ENCODE measurements around the gene TIRAP.

Gene TIRAP

DNA sequence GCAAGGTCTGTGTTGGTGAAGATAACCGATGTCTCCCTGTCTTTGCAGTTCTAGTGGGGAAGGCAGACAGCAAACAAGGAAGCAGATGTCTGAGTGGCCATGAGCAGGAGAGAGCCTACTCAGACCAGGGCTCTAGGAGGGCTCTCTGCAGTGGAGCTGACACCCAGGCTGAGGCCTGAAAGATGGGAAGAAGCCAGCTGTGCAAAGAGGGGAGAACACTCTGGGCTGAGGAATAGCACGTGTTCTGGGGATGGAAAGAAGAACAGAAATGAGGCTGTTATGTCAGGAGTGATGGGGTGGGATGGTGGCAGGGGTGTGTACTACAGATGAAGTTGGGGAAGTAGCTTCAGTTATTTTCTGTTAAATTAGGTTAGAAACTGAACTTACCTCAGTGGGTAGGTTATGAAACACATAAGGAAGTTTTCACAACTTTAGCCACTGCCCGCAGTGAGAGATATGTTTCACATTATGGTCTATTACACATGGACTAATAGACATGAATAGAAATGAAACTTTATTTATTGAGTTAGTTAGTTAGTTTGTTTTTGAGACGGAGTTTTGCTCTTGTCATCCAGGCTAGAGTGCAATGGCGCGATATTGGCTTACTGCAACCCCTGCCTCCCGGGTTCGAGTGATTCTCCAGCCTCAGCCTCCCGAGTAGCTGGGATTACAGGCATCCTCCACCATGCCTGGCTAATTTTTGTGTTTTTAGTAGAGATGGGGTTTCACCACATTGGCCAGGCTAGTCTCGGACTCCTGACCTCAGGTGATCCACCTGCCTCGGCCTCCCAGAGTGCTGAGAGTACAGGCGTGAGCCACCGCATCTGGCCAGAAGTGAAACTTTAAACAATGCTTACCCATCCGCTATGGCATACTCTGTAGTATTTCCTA, 28.8 kb downstream of the TIRAP start:
- TF ChIP-seq CTCF (conservative IDR thresholded peaks at IDR 0.05) (no peak), ZFX (IDR thresholded peaks at IDR 0.05) (no peak)
- H3K27ac ChIP-seq, result no peak overlapping the region

- no peak overlapping the region for H3K27ac ChIP-seq
- TF ChIP-seq ZFX (IDR thresholded peaks at IDR 0.05), result no peak
- no peak for TF ChIP-seq CTCF (conservative IDR thresholded peaks at IDR 0.05)
These were observed 30.1 kb downstream of the TIRAP start for GRCh38 chr11:126312961-126313360.

GRCh38 chr11:126313826-126314225, 30.9 kb downstream of the TIRAP start:
- H3K27ac ChIP-seq, result no peak overlapping the region
- no peak for TF ChIP-seq CTCF (conservative IDR thresholded peaks at IDR 0.05)
- TF ChIP-seq ZFX (IDR thresholded peaks at IDR 0.05), result no peak

DNA sequence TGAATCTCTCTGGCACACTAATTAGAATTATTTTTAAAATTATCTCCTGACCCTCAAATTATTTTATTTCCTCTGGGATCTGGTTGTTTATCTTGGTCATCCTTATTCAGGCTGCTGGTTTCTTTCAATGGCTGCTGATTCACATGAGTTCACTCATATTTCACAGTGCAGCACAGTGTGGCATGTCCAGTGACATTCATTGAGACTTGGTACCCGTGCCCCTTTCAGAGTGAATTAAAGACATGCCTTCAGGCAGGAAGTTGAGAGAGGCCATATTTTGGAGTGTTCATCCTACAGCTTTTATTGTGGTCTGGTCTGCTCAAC, 34.5 kb downstream of the TIRAP start:
- TF ChIP-seq CTCF (conservative IDR thresholded peaks at IDR 0.05), result no peak
- no peak for TF ChIP-seq ZFX (IDR thresholded peaks at IDR 0.05)
- H3K27ac ChIP-seq, result no peak overlapping the region

DNA sequence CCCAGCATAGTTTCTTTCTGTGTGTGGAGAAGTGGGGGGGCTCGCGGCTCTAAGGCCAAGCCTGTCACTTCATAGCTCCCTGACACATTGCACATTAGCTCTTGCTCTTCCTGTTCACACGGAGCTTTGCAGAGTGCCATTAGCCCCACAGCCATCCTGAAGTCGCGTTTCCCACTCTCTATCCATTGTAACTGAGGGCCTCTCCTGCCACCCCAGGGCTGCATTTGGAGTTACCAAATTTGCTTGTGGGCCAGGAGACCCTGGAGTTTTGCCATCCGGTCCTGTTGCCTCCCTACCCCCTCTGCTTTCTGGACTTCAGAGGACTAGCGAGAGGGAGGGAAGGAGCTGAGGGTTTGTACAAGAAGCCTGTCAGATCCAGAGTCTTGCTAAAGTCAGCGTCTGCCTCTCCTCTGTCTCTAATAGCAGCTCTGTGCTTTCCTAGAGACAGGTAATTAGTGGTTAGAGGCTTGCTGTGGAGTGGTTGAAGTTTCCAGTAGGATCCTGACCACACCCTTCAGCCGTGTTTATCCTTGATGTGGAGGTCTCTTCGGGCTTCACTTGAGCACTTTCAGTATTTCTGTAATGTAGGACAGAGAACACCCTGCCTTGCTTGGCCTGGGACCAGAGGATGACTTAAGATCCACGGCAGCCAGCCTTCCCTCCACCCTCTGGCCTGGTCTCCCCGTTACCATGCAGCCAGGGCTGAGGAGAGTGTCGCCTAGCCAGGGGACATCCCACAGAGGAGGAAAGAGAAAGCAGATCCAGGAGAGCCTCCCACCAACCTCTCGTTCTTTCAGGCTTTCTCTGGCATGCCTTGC, 35.1 kb downstream of the TIRAP start:
- TF ChIP-seq ZFX (IDR thresholded peaks at IDR 0.05), result no peak
- no peak for TF ChIP-seq CTCF (conservative IDR thresholded peaks at IDR 0.05)
- H3K27ac ChIP-seq, result no peak overlapping the region

DNA sequence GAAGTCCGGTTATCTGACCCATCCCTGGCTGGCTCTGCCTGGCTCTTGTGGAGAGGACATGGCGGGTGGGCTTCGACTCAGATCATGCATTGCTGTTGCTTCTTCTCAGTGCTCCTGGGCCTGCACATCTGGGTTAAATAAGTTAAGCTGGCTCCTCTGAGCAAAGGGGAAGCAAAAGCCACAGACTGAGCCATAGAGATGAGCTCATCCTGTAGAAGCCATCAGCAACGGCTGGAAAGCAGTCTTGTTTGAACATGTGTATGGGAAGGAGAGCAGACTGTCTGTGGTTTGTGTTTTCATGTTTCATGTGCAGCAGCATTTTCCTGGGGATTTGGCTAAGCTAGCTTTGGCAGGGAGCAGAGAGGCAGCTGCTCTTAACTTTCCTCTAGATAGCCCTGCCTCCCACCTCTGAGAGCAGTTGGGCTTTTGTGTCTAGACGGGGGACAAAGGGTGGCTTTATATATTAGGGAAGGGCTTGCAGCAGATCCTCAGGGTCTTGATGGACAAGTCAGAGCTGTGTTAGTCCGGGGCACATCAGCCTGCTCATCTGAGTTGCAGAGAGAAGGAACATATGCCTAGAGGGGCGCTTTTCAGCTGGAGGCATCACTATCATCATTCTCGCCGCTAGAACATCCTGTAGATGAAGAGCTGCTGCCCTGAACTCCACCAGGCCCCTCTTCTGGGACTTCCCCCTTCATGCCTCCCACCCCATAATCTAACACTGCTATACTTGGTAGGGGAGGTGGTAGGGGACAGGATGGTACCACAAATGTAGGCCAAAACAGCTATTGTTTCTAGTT, 35.9 kb downstream of the TIRAP start:
- no peak for TF ChIP-seq ZFX (IDR thresholded peaks at IDR 0.05)
- TF ChIP-seq CTCF (conservative IDR thresholded peaks at IDR 0.05), result no peak
- H3K27ac ChIP-seq, result no peak overlapping the region
